Measurements from ENCODE around the gene CSRNP3. TPM values are rescaled to one million over a fixed set of nuclear protein-coding genes. Genes with fewer than 3 reads are reported as not detected.

The CSRNP3 gene
- total and polyA plus RNA-seq, 11 donors, result 0.87 to 10.6 (median 4.4) TPM

DNA sequence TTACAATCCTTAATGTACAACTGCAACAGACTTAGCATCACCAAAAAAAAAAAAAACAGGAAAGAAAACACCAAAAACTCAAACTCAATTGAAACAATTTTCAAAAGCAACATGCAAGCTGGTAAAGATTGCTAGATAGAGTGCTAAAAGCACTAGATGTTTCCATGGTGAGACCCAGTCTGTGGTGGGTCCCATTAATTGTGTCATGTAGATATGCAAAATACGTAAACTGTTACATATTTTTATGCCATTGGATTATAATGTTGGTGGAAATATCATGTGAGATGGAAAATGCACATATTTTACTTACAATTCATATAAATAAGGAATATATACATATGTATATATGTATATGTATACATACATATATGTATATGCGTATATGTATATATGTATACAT lies 30.5 kb downstream of the CSRNP3 start:
- H3K36me3 ChIP-seq, result peaks cover 0 to 14% (median 0%) of the 10 kb centered on the region in 9 donors
- 92 to 98% (median 97%) methylated on average over 2 of the region's 2 CpGs for WGBS, 4 donors
- intact Hi-C loops (cut with DNase I), result no loop called here
- no peaks in the 10 kb centered on the region for H3K9me3 ChIP-seq
- ATAC-seq (no peak), DNase-seq (no peak)
- H3K4me1 ChIP-seq, result no peaks in the 10 kb centered on the region
- no peak for TF ChIP-seq CTCF (IDR thresholded peaks at IDR 0.05)
- no peak for TF ChIP-seq POLR2A (IDR thresholded peaks at IDR 0.05)
- H3K27me3 ChIP-seq, result no peaks in the 10 kb centered on the region
- H3K27ac ChIP-seq, result no peak overlapping the region
- no peak overlapping the region for H3K4me3 ChIP-seq

GRCh38 chr2:165500816-165501215 lies 31.3 kb downstream of the CSRNP3 start:
- Histone ChIP-seq H3K27me3 (no peaks in the 10 kb centered on the region), H3K4me1 (no peaks in the 10 kb centered on the region), H3K36me3 (peaks cover 0 to 11% (median 0%) of the 10 kb centered on the region in 9 donors), H3K4me3 (no peak overlapping the region), H3K27ac (no peak overlapping the region), H3K9me3 (no peaks in the 10 kb centered on the region)
- TF ChIP-seq POLR2A (IDR thresholded peaks at IDR 0.05) (no peak), CTCF (IDR thresholded peaks at IDR 0.05) (no peak)
- intact Hi-C loops (cut with DNase I), result no loop called here
- ATAC-seq, result no peak
- no peak for DNase-seq

GRCh38 chr2:165505514-165505913 lies 36.0 kb downstream of the CSRNP3 start:
- Histone ChIP-seq H3K4me3 (no peak overlapping the region), H3K4me1 (no peaks in the 10 kb centered on the region), H3K27me3 (no peaks in the 10 kb centered on the region), H3K9me3 (no peaks in the 10 kb centered on the region), H3K27ac (no peak overlapping the region), H3K36me3 (no peaks in the 10 kb centered on the region)
- no peak for TF ChIP-seq CTCF (IDR thresholded peaks at IDR 0.05)
- no peak for TF ChIP-seq POLR2A (IDR thresholded peaks at IDR 0.05)
- ATAC-seq, result no peak
- no peak for DNase-seq
- WGBS, 4 donors, result 49 to 84% (median 76%) methylated on average over 3 of the region's 3 CpGs
- intact Hi-C loops (cut with DNase I), result no loop called here

DNA sequence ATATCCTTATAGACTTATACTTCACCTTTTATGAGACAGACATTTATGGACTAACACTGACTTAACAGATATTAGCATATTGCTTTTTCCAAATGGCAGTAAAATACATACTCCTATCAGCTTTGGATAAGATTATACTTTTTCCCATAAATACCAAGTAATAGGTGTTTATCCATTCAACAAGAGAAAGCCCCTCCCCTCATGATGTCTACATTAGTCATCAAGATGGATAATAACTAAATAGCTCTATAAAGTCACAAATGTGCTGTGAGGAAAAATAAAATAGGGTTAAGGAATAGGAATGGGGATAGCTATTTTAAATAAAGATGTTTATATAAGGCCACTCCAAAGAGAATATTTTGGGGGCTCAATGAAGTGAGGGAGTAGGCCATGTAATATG lies 39.4 kb downstream of the CSRNP3 start:
- H3K36me3 ChIP-seq, result no peaks in the 10 kb centered on the region
- no peaks in the 10 kb centered on the region for H3K9me3 ChIP-seq
- intact Hi-C loops (cut with DNase I), result no loop called here
- no peaks in the 10 kb centered on the region for H3K27me3 ChIP-seq
- DNase-seq, result no peak
- H3K4me1 ChIP-seq, result peaks cover 0 to 9% (median 0%) of the 10 kb centered on the region in 12 donors
- H3K27ac ChIP-seq, result no peak overlapping the region
- H3K4me3 ChIP-seq, result no peak overlapping the region
- no peak for ATAC-seq
- TF ChIP-seq CTCF (IDR thresholded peaks at IDR 0.05), result no peak
- TF ChIP-seq POLR2A (IDR thresholded peaks at IDR 0.05), result no peak

Measured in heart left ventricle (tissue), 16 donors.